ENCODE data around the gene MINAR1.

GRCh38 chr15:79418693-79419279 is 13.3 kb upstream of the MINAR1 start:
- TF ChIP-seq, protein P1, sequence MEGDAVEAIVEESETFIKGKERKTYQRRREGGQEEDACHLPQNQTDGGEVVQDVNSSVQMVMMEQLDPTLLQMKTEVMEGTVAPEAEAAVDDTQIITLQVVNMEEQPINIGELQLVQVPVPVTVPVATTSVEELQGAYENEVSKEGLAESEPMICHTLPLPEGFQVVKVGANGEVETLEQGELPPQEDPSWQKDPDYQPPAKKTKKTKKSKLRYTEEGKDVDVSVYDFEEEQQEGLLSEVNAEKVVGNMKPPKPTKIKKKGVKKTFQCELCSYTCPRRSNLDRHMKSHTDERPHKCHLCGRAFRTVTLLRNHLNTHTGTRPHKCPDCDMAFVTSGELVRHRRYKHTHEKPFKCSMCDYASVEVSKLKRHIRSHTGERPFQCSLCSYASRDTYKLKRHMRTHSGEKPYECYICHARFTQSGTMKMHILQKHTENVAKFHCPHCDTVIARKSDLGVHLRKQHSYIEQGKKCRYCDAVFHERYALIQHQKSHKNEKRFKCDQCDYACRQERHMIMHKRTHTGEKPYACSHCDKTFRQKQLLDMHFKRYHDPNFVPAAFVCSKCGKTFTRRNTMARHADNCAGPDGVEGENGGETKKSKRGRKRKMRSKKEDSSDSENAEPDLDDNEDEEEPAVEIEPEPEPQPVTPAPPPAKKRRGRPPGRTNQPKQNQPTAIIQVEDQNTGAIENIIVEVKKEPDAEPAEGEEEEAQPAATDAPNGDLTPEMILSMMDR (IDR thresholded peaks at IDR 0.05), result no peak
- TF ChIP-seq POLR2A (IDR thresholded peaks at IDR 0.05), result no peak
